NOMO-1 treated with dmso at 0.1 percent for 144 hours (cell line): ENCODE results near the gene TSPAN17.
"Not testable (repeated sequence)": the region's sequence is repeated elsewhere in the genome, so short reads cannot be mapped to it uniquely, and the experiment has no call there.

Experiments
- DNase-seq: peaks from one replicate; lab custom pipeline; 2025; ENCODE audit not compliant: unreplicated experiment; lab: John Stamatoyannopoulos, UW

The TSPAN17 gene

DNA sequence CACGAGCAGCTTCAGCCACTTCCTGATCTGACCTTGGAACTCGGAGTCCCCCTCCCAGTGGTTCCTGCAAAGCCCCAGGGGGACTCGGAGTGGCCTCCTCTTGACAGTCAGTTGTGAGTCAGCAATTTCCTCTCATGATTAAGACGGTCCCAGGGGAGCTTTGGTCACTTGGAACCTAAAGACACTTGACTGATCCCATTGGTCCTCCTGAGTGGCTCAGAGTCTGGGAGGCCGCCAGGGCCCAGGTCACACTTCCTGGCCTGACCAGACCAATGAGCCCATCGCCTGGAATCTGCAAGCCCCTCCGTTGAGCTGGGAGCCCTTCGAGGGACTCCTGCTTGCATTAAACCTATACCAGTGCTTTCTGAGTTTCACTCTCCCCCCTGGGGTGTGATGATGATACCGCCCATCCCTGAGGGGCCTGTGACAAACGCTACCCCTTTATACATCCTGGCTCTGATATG lies 29.1 kb downstream of the TSPAN17 start:
- no peak for DNase-seq

DNA sequence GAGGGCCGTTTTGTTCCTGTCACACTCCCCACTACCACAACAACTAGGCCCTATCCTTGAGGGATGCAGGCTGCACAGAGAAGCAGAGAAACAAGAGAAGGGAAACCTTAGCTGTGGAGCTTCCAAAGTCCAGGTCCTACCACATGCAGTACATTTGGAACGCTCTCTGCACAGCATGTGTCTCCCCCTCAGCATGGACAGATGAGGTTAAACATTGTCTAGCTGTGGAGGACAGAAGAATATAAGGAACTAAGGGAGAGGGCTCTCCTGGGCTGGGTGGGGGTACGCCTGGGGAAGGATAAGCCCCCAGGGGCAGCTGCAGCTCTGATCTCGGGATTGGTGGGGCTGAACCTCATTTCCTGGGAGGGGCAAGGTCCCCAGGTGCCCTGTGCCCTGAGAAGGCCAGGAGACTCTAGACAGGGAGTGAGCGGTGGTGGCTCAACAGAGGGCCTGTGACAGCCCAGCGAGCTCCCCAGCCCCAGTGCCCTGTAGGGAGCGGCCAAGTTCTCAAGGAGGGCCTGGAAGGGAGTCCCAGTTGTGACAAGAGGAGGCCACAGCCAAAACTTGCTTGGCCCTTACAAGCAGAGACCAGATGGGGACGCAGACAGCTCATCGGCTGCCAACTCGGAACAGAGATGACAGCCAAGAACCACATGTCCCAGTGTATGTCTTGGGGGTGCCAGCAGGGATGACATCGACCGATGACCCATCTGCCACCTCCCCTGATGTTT lies 30.1 kb downstream of the TSPAN17 start:
- no peak for DNase-seq

DNA sequence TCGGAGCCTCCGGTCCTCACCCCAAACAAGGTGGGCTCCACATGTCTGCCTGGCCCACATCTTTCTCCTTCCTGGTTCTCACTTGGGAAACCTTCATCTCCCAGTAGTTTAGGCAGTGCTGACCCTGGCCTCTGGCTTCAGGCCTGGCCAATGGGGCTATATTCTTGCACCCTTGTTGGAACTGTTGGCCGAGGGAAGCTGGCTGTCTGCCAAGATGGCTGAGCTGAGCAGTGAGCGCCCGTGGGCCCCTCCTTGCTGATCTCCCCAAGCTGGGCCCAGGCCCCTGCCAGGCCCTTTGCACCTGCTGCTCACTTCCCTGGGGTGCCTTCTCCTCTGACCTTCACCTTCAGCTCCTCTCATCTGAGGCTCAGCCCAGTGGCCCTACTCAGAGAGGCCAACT lies 31.3 kb downstream of the TSPAN17 start:
- no peak for DNase-seq

DNA sequence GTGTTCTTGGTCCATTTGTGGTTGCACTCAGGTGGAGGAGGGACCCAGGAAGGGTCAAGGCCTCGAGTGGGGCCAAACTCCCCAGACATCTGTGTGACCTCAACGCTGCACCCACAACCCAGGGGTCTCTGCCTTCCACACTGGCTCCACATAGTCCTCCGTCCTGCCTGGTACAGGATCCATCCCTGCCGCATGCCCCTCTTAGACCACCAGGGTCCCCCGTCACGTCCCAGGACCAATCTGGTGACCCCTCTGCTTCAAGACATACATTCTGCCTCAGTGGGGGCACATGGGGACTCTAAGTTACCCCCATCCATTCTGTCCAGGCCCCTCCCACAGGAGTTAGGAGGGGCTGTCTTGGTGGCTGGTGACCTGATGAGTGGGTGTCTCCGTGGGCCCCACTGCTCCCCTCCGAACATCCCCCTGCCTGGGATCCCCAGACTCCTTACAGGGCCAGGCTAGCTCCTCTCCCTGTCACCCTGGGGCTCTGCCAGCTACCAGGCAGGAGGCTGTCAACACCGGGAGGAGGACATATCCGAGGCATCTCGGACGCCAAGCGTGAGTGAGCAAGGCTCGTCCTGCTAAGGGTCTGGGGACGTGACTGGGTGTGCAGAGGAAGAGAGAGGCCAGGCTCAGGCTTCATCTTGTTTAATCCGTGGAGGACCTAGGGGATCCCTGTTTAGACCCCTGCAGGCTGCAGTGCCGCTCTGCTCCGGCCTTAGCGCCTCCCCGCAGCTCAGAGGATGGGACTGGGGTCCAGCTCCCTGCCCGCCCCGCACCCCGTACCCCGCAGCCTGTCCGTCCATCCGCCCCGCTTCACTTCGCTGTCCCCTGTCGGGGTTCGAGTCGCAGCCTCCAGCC lies 32.3 kb downstream of the TSPAN17 start:
- DNase-seq, result no peak

DNA sequence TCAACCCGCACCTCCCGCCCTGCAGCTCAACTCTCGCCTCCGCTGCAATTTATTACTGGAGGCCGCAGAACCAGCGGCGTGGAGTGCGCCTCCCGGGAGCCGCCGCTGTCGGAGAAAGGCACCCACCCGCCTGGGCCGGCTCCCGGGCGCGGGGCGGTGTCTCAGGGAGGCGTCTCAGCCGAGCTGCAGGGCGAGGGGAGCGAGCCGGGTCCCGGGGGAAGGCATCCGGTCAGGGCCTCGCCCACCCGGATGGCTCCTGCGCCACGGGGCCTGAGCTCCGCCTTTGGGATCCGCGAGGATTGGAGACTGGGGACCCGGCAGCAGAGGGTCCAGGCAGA lies 32.9 kb downstream of the TSPAN17 start:
- DNase-seq, result no peak

DNA sequence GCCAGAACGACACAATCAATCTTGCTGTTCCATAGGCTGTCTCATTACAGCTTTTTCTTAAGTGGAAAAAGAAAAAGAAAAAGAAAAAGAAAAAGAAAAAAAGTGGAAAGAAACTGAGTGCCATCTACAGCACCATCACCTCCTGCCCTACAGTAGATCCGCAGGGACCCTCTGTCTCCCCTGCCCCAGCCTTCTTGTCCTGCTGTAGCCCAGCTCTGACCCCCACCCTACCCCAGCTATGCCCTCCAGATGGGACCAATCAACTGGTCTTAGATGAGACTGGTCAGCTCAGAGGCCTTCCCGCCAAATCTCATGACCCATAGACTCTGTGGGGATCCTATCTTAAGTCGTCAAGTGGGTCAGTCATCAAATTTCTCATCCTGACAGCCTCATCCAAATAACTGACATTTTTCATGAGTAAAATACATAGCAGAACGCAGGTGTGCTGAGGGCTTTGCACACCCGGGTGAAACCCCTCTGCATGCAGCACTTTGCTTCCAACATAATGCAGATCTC lies 34.8 kb downstream of the TSPAN17 start:
- DNase-seq, result no peak

DNA sequence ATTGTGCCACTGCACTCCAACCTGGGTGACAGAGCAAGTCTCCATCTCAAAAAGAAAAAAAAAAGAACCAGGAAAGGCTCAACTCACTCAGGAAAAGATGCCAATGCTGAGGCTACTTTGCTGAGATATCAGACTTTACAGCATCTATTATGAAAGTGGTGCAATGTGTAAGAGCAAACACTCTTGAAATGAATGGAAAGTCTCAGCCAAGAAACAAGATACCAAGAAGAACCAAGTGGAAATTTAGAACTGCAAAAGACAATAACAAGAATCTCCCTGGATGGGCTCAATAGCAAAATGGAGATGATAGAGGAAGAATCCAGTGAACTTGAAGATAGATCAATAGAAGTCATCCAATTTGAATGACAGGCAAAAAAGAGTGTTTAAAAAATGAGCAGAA lies 37.7 kb downstream of the TSPAN17 start:
- no peak for DNase-seq

DNA sequence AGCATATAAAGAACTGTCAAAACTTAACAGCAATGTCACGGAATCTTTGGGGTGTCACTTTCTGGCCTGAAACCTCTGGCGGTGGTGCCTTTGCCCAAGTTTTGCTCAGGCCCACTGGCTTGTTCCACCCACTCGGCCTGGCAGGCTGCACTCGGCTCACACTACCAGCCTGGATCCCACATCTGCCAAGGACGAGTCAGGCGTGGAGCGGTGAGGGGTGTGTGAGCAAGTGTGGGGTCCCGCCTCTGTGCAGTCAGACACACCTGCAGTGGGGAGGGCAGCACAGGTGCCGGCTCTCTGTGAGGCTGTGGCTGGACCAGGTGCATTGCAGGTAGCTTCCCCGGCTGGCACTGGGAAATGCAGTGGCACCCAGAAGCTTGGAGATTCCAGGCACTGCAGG lies 40.0 kb downstream of the TSPAN17 start:
- DNase-seq, result no peak

DNA sequence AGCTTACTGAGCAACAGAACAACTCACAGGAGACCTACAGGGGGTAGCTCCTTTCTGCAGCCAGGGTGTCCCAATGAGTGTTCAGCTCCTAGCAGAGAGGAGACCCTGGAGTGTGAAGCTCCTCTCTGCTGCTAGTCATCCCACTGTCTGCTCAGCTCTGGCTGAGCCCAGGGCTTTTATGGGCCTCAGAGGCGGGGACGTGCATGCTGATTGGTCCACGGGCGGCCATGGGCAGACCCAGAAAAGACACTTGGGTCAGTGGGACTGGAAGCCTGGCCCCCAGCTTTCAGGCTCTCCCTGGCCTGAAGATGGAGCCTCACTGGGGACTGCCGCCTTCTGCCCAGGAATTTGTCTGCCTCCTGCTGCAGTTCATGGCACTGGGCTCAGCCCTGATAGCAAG lies 40.6 kb downstream of the TSPAN17 start:
- no peak for DNase-seq

DNA sequence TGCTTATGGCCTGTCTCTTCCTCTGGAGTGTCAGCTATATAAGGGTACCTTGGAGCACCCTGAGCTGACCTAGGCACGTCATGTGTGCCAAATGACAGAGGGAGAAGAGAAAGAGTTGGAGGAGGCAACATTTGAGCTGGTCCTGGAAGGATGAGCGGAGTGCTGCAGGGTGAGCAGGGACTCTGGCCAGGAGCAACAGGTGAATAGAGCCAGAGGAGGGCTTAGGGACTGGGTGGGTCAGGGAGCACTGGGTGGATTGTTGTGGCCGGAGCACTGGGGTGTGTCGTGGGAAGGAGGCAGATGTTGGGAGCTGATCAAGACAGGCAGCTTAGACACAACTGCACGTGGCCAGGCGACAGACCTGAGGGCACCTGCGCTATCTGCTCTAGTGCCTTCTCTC lies 43.6 kb downstream of the TSPAN17 start:
- DNase-seq, result no peak

DNA sequence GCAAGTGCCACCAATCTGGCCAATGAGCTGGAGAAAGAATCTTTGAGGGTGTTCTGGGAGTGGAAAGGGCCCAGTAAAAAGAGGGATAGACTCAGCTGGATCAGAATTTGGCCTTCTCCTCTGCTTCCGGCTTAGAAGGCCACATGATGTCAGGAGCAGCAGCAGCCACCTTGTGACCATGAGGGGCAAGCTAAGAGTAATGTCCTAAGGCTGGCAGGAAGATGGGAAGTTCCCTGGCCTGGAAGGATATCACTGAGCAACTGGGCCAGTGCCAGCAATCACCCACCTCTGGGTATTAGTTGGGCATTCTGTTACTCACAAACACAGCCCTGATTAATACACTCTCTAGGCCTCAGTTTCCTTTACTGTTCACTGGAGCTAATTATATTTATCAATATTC lies 44.2 kb downstream of the TSPAN17 start:
- no peak for DNase-seq

DNA sequence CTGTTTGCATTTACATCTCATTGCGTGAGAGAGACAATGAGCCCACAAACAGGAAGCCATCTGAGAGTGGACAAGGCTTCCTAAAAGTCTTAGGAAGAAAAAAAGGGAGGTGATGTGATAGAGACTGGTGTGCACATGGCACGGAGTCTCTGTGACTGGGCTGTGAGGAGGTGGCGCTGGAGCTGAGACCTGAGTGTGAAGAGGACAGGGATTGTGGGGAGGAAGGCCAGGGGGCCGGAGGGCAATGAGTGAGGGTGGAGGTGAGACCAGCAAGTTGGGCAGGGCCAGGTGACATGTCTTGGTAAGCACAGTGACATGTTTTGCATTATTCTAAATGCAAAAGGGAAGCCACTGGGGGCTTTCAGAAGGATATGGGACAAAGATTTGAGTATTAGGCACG lies 45.0 kb downstream of the TSPAN17 start:
- no peak for DNase-seq

DNA sequence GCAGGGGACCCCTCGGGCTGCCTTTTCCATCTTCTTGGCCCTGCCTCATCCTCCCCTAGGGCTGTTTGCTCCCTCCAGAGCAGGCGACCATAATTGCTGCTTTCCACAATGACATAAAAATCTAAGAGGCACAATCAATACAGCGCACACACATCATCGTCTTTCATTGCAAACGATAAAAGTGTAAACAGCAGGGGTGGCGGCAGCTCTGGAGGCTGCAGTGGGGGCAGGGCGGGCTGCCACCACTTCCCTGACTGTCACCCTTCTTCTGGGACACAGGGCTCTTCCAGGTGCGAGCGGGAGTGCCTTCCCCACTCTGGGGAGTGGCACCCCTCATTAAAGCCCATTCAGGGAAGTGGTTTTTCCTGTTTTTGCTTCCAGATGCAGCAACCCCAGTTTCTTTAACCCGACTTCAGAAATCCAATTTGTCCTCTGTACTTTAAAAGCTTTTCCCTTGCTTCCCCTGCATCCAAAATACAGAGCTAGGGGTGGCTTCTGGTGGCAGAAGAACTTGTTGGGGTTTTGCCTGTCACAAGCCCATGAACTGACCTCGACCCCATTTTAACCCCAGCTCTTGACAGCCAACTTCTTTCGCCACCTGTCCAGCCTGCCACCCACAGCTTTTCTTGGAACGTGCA lies 45.7 kb downstream of the TSPAN17 start:
- no peak for DNase-seq

DNA sequence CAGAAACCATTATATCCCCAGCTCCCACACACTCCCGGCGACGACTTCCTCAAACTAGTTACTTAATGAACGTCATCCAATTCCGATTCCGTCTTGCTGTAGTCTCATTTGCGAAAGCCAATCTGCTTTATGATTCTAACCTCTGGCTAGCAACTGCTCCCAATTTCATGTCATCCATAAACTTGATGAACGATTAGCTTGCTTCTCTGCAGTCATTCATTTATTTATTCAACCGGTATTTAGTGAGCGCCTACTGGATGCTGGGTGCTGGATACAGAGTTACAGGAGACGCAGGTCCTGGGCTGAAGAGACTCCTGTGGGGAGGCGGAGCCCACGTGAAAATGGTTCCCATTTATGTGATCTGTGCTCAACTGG lies 46.2 kb downstream of the TSPAN17 start:
- DNase-seq, result no peak

DNA sequence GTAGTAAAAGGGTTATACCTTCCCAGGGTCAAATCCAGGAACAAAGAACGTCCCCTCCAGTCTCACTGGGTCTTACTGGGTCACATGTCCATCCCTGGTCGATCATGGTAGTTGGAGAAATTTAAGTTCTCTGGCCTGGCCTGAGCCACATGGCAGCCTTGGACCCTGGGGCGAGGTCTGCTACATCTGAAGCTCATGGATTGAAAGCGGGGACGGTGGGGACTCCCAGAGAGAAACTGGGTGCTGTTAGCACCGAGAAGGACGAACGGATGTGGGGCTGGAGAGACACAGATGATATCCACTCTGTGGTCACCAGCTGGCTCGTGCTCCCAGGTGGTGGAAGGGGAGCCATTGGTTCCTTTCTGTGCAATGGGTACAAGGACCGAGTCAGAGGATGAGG lies 46.9 kb downstream of the TSPAN17 start:
- DNase-seq, result no peak

DNA sequence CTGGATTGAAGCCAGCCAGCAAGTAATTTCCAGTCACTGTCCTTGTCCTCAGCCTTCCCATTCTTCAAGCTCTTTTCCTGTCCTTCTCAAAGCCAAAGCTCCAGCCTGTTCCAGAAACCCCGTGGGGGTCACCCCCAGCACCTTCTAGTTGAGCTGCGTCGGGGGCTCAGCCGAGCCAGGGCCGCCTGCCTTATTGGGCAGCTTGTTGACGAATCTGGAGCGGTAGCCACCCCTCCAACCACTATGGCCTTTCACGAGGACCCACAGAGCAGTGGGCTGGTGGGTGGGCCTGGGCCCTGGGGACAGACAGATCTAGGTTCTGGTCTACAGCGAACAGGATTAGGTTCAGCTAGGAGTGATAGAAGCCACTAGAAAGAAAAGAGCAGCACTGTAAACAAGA lies 47.3 kb downstream of the TSPAN17 start:
- DNase-seq, result no peak

DNA sequence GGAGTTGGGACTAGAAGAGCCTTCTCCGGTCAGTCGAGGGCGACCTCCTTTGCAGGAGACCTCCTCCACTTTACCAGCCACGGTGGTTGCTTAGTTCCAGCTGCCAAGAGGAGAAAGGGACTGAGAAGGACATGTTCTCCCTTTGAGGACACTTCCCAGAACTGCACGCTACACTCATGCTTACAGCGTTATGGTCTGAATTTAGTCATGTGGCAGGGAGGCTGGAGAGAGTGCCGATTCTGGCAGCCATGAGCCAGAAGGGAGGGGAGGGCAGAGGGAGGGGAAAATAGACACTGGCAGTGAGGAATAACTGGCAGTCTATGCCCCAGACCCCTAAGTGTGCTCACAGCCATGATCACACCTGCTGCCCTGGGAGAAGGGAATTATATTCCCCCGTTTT lies 47.8 kb downstream of the TSPAN17 start:
- no peak for DNase-seq

DNA sequence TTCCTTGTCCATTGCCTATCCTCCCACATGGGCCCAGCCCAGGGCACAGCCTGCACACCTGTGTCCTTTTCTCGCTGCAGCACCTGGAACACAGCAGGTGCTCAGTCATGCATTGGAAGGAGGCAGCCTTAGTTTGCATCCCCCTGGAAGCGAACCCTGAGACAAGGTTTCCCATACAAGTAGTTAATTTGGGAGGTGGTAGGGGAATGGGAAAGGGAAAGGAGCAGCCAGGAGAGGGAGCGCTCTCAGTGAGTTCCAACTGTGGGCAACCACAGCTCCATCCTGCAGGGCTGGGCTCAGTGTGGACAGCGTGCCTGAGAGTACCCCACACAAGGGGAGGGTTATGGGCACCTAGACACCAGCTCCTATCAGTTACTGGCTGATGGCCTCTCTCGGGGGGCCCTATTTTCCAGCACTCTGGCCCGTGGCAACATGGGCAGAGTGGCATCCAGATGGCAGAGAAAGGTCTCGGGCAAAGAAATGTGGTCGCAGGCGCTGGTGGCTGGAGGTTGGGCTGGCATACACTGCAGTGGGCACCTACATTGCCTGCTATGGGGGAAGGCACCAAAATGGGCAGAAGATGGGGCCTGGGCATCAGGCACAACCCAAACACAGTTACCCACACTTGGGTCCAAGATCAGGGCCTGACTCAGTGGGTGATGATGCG lies 50.1 kb downstream of the TSPAN17 start:
- no peak for DNase-seq

DNA sequence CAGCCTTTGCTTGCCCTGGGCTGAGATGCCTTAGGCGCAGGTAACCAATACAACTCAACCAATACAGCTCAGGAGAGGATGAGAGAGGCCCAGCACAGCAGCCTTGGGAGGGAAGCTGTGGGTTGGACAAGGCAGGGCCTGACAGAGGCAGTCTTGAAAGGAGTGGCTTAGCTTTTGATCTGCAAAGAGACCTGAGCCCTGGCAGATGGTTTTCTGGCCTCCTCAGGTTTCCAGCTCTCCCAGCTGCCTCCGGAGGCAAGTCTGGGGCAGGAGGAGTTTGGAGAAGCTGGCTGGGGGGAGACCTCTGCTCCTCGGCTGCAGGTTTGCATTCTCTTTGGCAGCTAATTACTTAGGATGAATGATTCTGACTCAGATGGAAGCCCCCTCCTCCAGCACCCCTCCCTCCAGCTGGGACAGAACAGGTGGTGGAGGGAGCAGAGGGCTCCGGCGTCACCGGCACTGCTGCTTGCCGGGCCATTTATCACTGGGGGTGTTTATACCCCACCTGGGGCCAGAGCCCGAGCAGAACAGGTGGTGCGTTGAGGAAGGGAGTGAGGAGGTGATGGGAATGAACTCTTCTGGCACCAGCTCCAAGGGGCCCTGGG lies 50.8 kb downstream of the TSPAN17 start:
- no peak for DNase-seq

DNA sequence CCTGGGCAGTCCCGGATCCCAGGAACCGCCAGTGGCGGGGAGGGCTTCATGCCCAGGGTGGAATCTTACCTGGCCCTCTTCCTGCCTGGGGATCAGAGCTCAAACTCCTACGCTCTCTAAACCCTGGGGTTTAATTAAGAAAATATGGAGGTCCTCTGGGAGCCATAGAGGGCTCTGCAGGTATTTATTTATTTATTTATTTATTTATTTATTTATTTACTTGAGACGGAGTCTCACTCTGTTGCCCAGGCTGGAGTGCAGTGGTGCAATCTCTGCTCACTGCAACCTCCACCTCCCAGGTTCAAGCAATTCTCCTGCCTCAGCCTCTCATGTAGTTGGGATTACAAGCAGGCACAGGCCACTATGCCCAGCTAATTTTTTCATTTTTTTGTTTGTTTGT lies 52.2 kb downstream of the TSPAN17 start:
- DNase-seq, result not testable (repeated sequence)

DNA sequence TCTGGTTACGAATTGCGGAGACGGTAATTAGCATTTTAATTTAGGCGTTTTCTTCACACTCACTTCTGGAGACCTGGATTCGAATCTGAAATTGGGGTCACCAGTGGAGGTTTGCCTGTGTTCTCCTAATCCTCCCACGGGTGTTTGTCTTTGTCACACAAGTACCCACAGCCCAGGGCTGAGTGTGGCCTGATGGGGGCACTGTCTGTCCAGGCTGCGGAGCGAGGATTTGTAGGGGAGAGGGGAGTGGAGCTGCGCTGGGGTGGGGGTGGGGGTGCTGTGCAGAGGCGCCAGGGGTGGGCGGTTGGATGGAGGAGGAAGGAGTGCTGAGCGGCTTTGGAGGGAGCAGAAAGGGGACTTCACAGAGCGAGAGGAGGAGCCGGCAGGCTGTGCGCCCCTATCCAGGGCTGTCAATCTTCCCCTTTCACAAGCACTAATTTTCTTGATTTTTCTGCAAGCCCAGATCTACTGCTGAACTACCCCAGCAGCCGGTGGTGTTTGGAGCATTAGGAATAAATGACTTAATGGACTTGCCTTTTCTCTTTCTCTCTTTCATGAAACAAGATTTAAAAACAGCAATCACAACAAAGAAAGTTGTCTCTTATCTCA lies 53.1 kb downstream of the TSPAN17 start:
- DNase-seq, result no peak
